CD4-positive, CD25-positive, alpha-beta regulatory T cell (primary cell): ENCODE results near the gene CDH7. TPM values are rescaled to one million over a fixed set of nuclear protein-coding genes. Genes with fewer than 3 reads are reported as not detected.

Source experiments
- ATAC-seq, 2 donors: fragments of 150-1000 bp; cut with Tn5 transposase; one replicate each; pipeline ENCODE4 v1.10.0; 2021; ENCODE audit warnings: low read depth in 2 of 2, moderate number of reproducible peaks in 2 of 2, moderate library complexity in 1 of 2
- DNase-seq, 3 donors: peaks; one replicate each; pipeline versions ENCODE4 v3.0.0 to v3.0.0-alpha.2; 2012 to 2022; ENCODE audit warnings: mixed read lengths in 1 of 3
- H3K27ac ChIP-seq: one replicate; pipeline ENCODE4 v1.7.0; 2013; ENCODE audit warnings: mild to moderate bottlenecking, low read length; ENCODE audit not compliant: insufficient read depth, poor library complexity, severe bottlenecking
- H3K27me3 ChIP-seq: one replicate; pipeline ENCODE4 v1.7.0; 2013; ENCODE audit warnings: low read length; ENCODE audit not compliant: control insufficient read depth, insufficient read depth
- H3K36me3 ChIP-seq: one replicate; pipeline ENCODE4 v1.7.0; 2013; ENCODE audit warnings: mild to moderate bottlenecking, low read length, moderate library complexity; ENCODE audit not compliant: control insufficient read depth, insufficient read depth
- H3K4me1 ChIP-seq: 2 replicates; pipeline ENCODE4 v1.7.0; 2013; ENCODE audit warnings: mild to moderate bottlenecking, low read length; ENCODE audit not compliant: insufficient read depth, control insufficient read depth, poor library complexity, severe bottlenecking
- H3K4me3 ChIP-seq: one replicate; pipeline ENCODE4 v1.7.0; 2013; ENCODE audit warnings: low read depth, mild to moderate bottlenecking, low read length, moderate library complexity
- H3K9me3 ChIP-seq, 2 experiments: 1 replicate in 1 of 2; 2 replicates in 1 of 2; pipeline ENCODE4 v1.7.0; 2013; ENCODE audit warnings: low read length in 2 of 2, mild to moderate bottlenecking in 1 of 2, moderate library complexity in 1 of 2; ENCODE audit not compliant: control insufficient read depth in 2 of 2
- H3K27ac Mint-ChIP-seq, 3 donors: one replicate each; pipeline ENCODE4 v1.8.0; 2020 to 2022; ENCODE audit warnings: mild to moderate bottlenecking in 3 of 3, mixed read lengths in 3 of 3, moderate library complexity in 2 of 3
- H3K27me3 Mint-ChIP-seq: one replicate; pipeline ENCODE4 v1.8.0; 2022; ENCODE audit warnings: mild to moderate bottlenecking, mixed read lengths
- H3K36me3 Mint-ChIP-seq: one replicate; pipeline ENCODE4 v1.8.0; 2020; ENCODE audit warnings: mixed read lengths
- H3K4me1 Mint-ChIP-seq, 4 donors: one replicate each; pipeline ENCODE4 v1.8.0; 2020 to 2022; ENCODE audit warnings: mixed read lengths in 4 of 4, mild to moderate bottlenecking in 1 of 4
- H3K4me3 Mint-ChIP-seq, 4 donors: one replicate each; pipeline ENCODE4 v1.8.0; 2020 to 2022; ENCODE audit warnings: mild to moderate bottlenecking in 4 of 4, mixed read lengths in 4 of 4, moderate library complexity in 3 of 4
- H3K9me3 Mint-ChIP-seq, 7 donors: one replicate each; pipeline ENCODE4 v1.8.0; 2020 to 2022; ENCODE audit warnings: mixed read lengths in 7 of 7, mild to moderate bottlenecking in 3 of 7, moderate library complexity in 2 of 7
- polyA plus RNA-seq, 4 donors: library from polyadenylated mRNA; unstranded; fragments of 300-500 nt; fragmentation: Illumina TruSeq; gene quantifications; one replicate each; pipeline ENCODE4 v1.2.3, GENCODE V29; 2021
- total RNA-seq: library from RNA; stranded (reverse); gene quantifications from one replicate; pipeline ENCODE4 v1.2.3, GENCODE V29; 2022

The CDH7 gene
- total and polyA plus RNA-seq, 5 donors from 2014 or later, result not detected

- Mint-ChIP-seq H3K9me3 (peaks cover 0 to 24% (median 8%) of the 10 kb centered on the region in 7 donors), H3K27me3 (no peaks in the 10 kb centered on the region), H3K4me1 (no peaks in the 10 kb centered on the region), H3K4me3 (no peak overlapping the region), H3K36me3 (no peaks in the 10 kb centered on the region), H3K27ac (no peak overlapping the region)
- no peaks in the 10 kb centered on the region for H3K4me1 ChIP-seq
- ATAC-seq (no peak), DNase-seq (no peak)
- no peaks in the 10 kb centered on the region for H3K9me3 ChIP-seq
- no peak overlapping the region for H3K27ac ChIP-seq
- no peaks in the 10 kb centered on the region for H3K27me3 ChIP-seq
- no peaks in the 10 kb centered on the region for H3K36me3 ChIP-seq
- no peak overlapping the region for H3K4me3 ChIP-seq
Measured at GRCh38 chr18:65754121-65754520, 3.3 kb downstream of the CDH7 start.

GRCh38 chr18:65755616-65756015, 4.8 kb downstream of the CDH7 start:
- ATAC-seq, result no peak
- Mint-ChIP-seq H3K9me3 (peaks cover 0 to 18% (median 4%) of the 10 kb centered on the region in 7 donors), H3K4me1 (no peaks in the 10 kb centered on the region), H3K4me3 (no peak overlapping the region), H3K27ac (no peak overlapping the region), H3K36me3 (no peaks in the 10 kb centered on the region), H3K27me3 (no peaks in the 10 kb centered on the region)
- Histone ChIP-seq H3K27ac (no peak overlapping the region), H3K27me3 (no peaks in the 10 kb centered on the region), H3K4me1 (no peaks in the 10 kb centered on the region), H3K9me3 (no peaks in the 10 kb centered on the region), H3K36me3 (no peaks in the 10 kb centered on the region), H3K4me3 (no peak overlapping the region)
- DNase-seq, result no peak

GRCh38 chr18:65760457-65760856, 9.6 kb downstream of the CDH7 start:
- Mint-ChIP-seq H3K4me1 (no peaks in the 10 kb centered on the region), H3K27ac (no peak overlapping the region), H3K36me3 (no peaks in the 10 kb centered on the region), H3K27me3 (no peaks in the 10 kb centered on the region), H3K9me3 (peaks cover 2 to 15% (median 4%) of the 10 kb centered on the region in 7 donors), H3K4me3 (no peak overlapping the region)
- ATAC-seq (no peak), DNase-seq (no peak)
- H3K36me3 ChIP-seq, result no peaks in the 10 kb centered on the region
- no peak overlapping the region for H3K27ac ChIP-seq
- H3K9me3 ChIP-seq, result peaks cover 4 to 5% of the 10 kb centered on the region in 2 experiments
- H3K27me3 ChIP-seq, result no peaks in the 10 kb centered on the region
- no peaks in the 10 kb centered on the region for H3K4me1 ChIP-seq
- no peak overlapping the region for H3K4me3 ChIP-seq

- H3K4me1 ChIP-seq, result no peaks in the 10 kb centered on the region
- H3K4me3 ChIP-seq, result no peak overlapping the region
- ATAC-seq (no peak), DNase-seq (no peak)
- no peaks in the 10 kb centered on the region for H3K36me3 ChIP-seq
- Mint-ChIP-seq H3K27me3 (no peaks in the 10 kb centered on the region), H3K4me3 (no peak overlapping the region), H3K27ac (no peak overlapping the region), H3K4me1 (no peaks in the 10 kb centered on the region), H3K36me3 (no peaks in the 10 kb centered on the region), H3K9me3 (peaks cover 2 to 12% (median 4%) of the 10 kb centered on the region in 7 donors)
- H3K27ac ChIP-seq, result no peak overlapping the region
- peaks cover 4 to 9% of the 10 kb centered on the region in 2 experiments for H3K9me3 ChIP-seq
- no peaks in the 10 kb centered on the region for H3K27me3 ChIP-seq
Measured at GRCh38 chr18:65761636-65762295, 11.0 kb downstream of the CDH7 start.

GRCh38 chr18:65762556-65762955, 11.7 kb downstream of the CDH7 start:
- peaks cover under 1 to 15% (median 5%) of the 10 kb centered on the region in 7 donors for H3K9me3 Mint-ChIP-seq

GRCh38 chr18:65767406-65767805, 16.6 kb downstream of the CDH7 start:
- Histone ChIP-seq H3K36me3 (no peaks in the 10 kb centered on the region), H3K27ac (no peak overlapping the region), H3K9me3 (peaks cover 4 to 12% of the 10 kb centered on the region in 2 experiments), H3K4me1 (no peaks in the 10 kb centered on the region), H3K27me3 (no peaks in the 10 kb centered on the region), H3K4me3 (no peak overlapping the region)
- no peak for ATAC-seq
- DNase-seq, result no peak
- no peaks in the 10 kb centered on the region for H3K27me3 Mint-ChIP-seq
- H3K9me3 Mint-ChIP-seq, result peaks cover 3 to 17% (median 6%) of the 10 kb centered on the region in 7 donors
- H3K36me3 Mint-ChIP-seq, result no peaks in the 10 kb centered on the region
- H3K4me1 Mint-ChIP-seq, result no peaks in the 10 kb centered on the region
- no peak overlapping the region for H3K27ac Mint-ChIP-seq
- no peak overlapping the region for H3K4me3 Mint-ChIP-seq

More at GRCh38 chr18:65762556-65762955, 11.7 kb downstream of the CDH7 start:
- Histone ChIP-seq H3K27ac (no peak overlapping the region), H3K9me3 (peaks cover 4 to 9% of the 10 kb centered on the region in 2 experiments), H3K4me1 (no peaks in the 10 kb centered on the region), H3K4me3 (no peak overlapping the region), H3K36me3 (no peaks in the 10 kb centered on the region), H3K27me3 (no peaks in the 10 kb centered on the region)
- no peak for ATAC-seq
- Mint-ChIP-seq H3K27ac (no peak overlapping the region), H3K27me3 (no peaks in the 10 kb centered on the region), H3K4me1 (no peaks in the 10 kb centered on the region), H3K4me3 (no peak overlapping the region), H3K36me3 (no peaks in the 10 kb centered on the region)
- no peak for DNase-seq

- Histone ChIP-seq H3K9me3 (peaks cover 0 to 12% of the 10 kb centered on the region in 2 experiments), H3K27me3 (no peaks in the 10 kb centered on the region), H3K36me3 (no peaks in the 10 kb centered on the region), H3K27ac (no peak overlapping the region), H3K4me1 (no peaks in the 10 kb centered on the region), H3K4me3 (no peak overlapping the region)
- Mint-ChIP-seq H3K27me3 (no peaks in the 10 kb centered on the region), H3K4me1 (no peaks in the 10 kb centered on the region), H3K9me3 (peaks cover 0 to 17% (median 3%) of the 10 kb centered on the region in 7 donors), H3K27ac (no peak overlapping the region), H3K36me3 (no peaks in the 10 kb centered on the region), H3K4me3 (no peak overlapping the region)
- DNase-seq (no peak), ATAC-seq (no peak)
Measured at GRCh38 chr18:65768120-65768778, 17.4 kb downstream of the CDH7 start.

- Histone ChIP-seq H3K4me1 (no peaks in the 10 kb centered on the region), H3K9me3 (peaks cover 0 to 16% of the 10 kb centered on the region in 2 experiments), H3K36me3 (no peaks in the 10 kb centered on the region), H3K4me3 (no peak overlapping the region), H3K27ac (no peak overlapping the region), H3K27me3 (no peaks in the 10 kb centered on the region)
- no peaks in the 10 kb centered on the region for H3K36me3 Mint-ChIP-seq
- H3K4me3 Mint-ChIP-seq, result no peak overlapping the region
- peaks cover 0 to 17% (median 3%) of the 10 kb centered on the region in 7 donors for H3K9me3 Mint-ChIP-seq
- no peak for DNase-seq
- no peaks in the 10 kb centered on the region for H3K4me1 Mint-ChIP-seq
- ATAC-seq, result no peak
- no peaks in the 10 kb centered on the region for H3K27me3 Mint-ChIP-seq
- H3K27ac Mint-ChIP-seq, result no peak overlapping the region
Measured at GRCh38 chr18:65769652-65770051, 18.8 kb downstream of the CDH7 start.
